Measurements from ENCODE around the gene VDAC1.

VDAC1 gene

GRCh38 chr5:133926489-133927299 lies 78.1 kb downstream of the VDAC1 start:
- DNase-seq (ENCODE audit: low read depth, low spot score): no peak

GRCh38 chr5:133925866-133926488 lies 78.8 kb downstream of the VDAC1 start:
- no peak for DNase-seq (ENCODE audit: low read depth, low spot score)

- no peak for DNase-seq (ENCODE audit: low read depth, low spot score)
These were observed 79.5 kb downstream of the VDAC1 start for GRCh38 chr5:133925269-133925668.

GRCh38 chr5:133924221-133924920 lies 80.4 kb downstream of the VDAC1 start:
- DNase-seq (ENCODE audit: low read depth, low spot score): no peak

GRCh38 chr5:133921979-133922378 lies 82.8 kb downstream of the VDAC1 start:
- no peak for DNase-seq (ENCODE audit: low read depth, low spot score)

All from activated naive CD8-positive, alpha-beta T cell treated with anti-CD3 and anti-CD28 coated beads, Interleukin-2, amount 50 U/mL, for 16 hours (primary cell).